IMR-90 (cell line): ENCODE data around the gene AADACL4.

ENCODE experiments used
- CTCF ChIP-seq: conservative IDR thresholded peaks from 2 replicates; pipeline ENCODE4 v1.5.1; 2012; ENCODE audit warnings: mild to moderate bottlenecking, low read depth, low read length, improper control_type of control experiment
- POLR2A ChIP-seq: IDR thresholded peaks from 2 replicates; pipeline ENCODE4 v1.6.1; 2012; ENCODE audit warnings: mild to moderate bottlenecking, low read depth, low read length

- no peak for TF ChIP-seq CTCF
- TF ChIP-seq POLR2A: no peak
Measured at GRCh38 chr1:12610305-12610935, 33.5 kb upstream of the AADACL4 start.
